Measurements from ENCODE around the gene TRAPPC10.
"Not testable (repeated sequence)": the region's sequence is repeated elsewhere in the genome, so short reads cannot be mapped to it uniquely, and the experiment has no call there.

The TRAPPC10 gene

GRCh38 chr21:44145616-44146015, 133.5 kb downstream of the TRAPPC10 start:
- DNase-seq (ENCODE audit: low spot score) = not testable (repeated sequence)

DNA sequence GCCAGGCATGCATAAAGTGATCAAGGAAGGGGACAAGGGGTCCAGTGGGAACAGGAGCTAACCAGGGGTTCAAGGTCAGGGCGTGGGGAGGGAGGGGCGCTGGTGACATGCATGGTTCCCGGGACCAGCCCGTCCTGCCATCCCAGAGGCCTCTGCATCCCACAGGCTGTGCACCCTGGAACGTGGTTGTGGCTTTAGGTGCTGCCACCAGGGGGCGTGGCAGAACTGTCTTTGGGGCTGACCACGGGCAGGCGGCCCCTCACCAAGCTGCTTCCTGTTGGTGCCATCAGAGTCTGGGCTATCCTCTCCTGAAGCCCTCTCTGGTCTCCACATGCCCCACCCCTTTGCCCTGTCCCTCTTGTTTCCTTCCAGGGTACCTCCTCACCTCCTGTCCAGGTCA, 135.0 kb downstream of the TRAPPC10 start:
- not testable (repeated sequence) for DNase-seq (ENCODE audit: low spot score)

- not testable (repeated sequence) for DNase-seq (ENCODE audit: low spot score)
Measured at GRCh38 chr21:44150255-44150654, 138.1 kb downstream of the TRAPPC10 start.

- not testable (repeated sequence) for DNase-seq (ENCODE audit: low spot score)
Measured at GRCh38 chr21:44153214-44153888, 141.2 kb downstream of the TRAPPC10 start.

DNA sequence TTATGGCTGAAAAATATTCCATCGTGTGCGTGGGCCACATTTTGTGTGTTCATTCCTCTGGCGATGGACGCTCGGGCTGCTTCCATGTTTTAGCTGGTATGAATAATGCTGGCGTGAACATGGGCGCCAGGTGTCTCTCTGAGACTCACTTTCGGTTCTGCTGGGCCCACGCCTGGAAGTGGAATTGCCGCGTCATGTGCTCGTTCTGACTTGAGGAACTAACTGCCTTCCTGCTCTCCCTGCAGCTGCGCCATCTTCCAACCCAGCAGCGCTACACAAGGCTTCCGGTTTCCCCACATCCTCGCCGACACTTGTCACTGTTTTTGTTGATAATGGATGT, 141.8 kb downstream of the TRAPPC10 start:
- DNase-seq (ENCODE audit: low spot score) = not testable (repeated sequence)

GRCh38 chr21:44154816-44155230, 142.7 kb downstream of the TRAPPC10 start:
- DNase-seq (ENCODE audit: low spot score) = not testable (repeated sequence)

DNA sequence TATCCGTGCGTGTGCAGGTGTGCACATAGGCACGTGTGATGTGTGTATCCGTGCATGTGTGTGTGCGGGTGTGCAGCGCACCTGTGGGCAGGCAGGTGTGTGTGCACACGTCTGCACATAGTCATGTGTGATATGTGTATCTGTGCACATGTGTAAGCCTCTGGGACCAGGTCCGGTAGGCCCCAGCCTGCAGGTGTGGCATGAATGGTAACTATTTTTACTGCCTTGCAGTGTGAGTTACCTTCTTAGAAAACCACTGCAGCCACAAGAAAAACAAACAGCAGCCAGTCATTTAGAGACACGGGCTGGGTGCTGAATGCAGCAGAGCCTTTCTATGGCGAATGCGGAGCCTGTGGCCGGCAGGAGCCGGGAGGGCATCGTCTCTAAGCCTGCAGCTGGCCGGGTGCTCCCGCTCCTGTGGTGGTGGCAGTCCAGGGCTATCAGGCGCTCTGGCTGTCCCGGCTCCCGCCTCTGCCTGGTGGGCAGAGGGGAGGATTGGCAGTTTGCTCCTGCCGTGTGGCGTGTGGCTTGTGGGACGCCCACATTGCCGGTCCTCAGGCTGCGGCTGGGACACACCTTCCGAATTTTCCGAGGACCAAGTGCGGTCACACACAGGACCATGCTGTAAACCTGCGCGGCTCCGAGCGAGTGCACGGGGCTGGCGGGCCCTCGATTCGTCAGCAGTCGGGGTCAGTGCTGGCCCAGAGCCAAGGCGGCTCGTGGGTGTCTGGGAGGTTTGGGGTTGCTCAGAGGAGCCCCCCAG, 143.3 kb downstream of the TRAPPC10 start:
- DNase-seq (ENCODE audit: low spot score) = not testable (repeated sequence)

DNA sequence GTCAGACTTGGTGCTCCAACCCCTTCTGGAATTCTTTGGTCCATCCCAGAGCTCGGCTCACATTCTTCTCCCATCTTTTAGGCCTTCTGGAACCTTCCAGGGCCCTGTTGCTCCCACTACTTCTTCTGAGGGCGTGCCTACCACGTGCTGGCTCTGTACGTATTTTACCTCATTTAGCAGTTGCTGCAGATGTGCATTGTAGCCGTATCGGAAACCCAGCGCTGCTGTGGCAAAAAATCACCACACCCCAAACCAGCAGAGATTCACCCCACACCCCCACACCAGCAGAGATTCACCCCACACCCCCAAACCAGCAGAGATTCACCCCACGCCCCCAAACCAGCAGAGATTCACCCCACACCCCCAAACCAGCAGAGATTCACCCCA, 143.9 kb downstream of the TRAPPC10 start:
- DNase-seq (ENCODE audit: low spot score) = not testable (repeated sequence)
